H1 (cell line): ENCODE results near the gene EFCAB8. TPM values are rescaled to one million over a fixed set of nuclear protein-coding genes. Genes with fewer than 3 reads are reported as not detected.

Source experiments
- CEBPB ChIP-seq: IDR thresholded peaks from 2 replicates; pipeline ENCODE4 v1.6.1; 2012; ENCODE audit warnings: low read depth, low read length
- CHD7 ChIP-seq: fragments of 300-600 bp; sonication (generic); IDR thresholded peaks from 2 replicates; pipeline ENCODE4 v1.7.1; 2012; ENCODE audit warnings: low read length, moderate library complexity, mild to moderate bottlenecking, inconsistent platforms; ENCODE audit not compliant: insufficient replicate concordance
- KDM1A ChIP-seq: fragments of 200-600, 300-600 bp; sonication (generic); IDR thresholded peaks from 2 replicates; pipeline ENCODE4 v1.7.1; 2016; ENCODE audit warnings: mild to moderate bottlenecking, low read length, borderline replicate concordance
- MAX ChIP-seq: IDR thresholded peaks from 2 replicates; pipeline ENCODE4 v1.6.1; 2012; ENCODE audit warnings: inconsistent platforms
- USF2 ChIP-seq: IDR thresholded peaks from 2 replicates; pipeline ENCODE4 v1.6.1; 2011; ENCODE audit warnings: low read length, improper control_type of control experiment
- YY1 ChIP-seq: IDR thresholded peaks from 2 replicates; pipeline ENCODE4 v1.6.1; 2011; ENCODE audit warnings: low read depth, mild to moderate bottlenecking, low read length
- polyA plus RNA-seq, 7 experiments: library from polyadenylated mRNA; depleted of rRNA in 3 of 7; stranded (reverse) in 5 of 7; unstranded in 2 of 7; fragments of >200 nt in 5 of 7; fragments of 200-250 nt in 2 of 7; gene quantifications; 1 replicate in 5 of 7; 2 replicates in 1 of 7; 4 replicates in 1 of 7; pipeline versions ENCODE4 v1.2.1 to v1.2.3, GENCODE V29; 2011 to 2013; ENCODE audit warnings: missing spikeins in 2 of 7, mixed read lengths in 2 of 7
- total RNA-seq: library from RNA; stranded (reverse); fragmentation: NEBNext Ultra II Directional; extraction: Animal tissue kit (Norgen Biotek cat#: 25700); gene quantifications from 2 replicates; pipeline ENCODE4 v1.2.1, GENCODE V29; 2021

Gene EFCAB8
- total and polyA plus RNA-seq, 2 of the 8 experiments (the other 6 are each of a cell fraction or from before 2014, with no cell fraction given): 0.06 to 0.20 TPM

DNA sequence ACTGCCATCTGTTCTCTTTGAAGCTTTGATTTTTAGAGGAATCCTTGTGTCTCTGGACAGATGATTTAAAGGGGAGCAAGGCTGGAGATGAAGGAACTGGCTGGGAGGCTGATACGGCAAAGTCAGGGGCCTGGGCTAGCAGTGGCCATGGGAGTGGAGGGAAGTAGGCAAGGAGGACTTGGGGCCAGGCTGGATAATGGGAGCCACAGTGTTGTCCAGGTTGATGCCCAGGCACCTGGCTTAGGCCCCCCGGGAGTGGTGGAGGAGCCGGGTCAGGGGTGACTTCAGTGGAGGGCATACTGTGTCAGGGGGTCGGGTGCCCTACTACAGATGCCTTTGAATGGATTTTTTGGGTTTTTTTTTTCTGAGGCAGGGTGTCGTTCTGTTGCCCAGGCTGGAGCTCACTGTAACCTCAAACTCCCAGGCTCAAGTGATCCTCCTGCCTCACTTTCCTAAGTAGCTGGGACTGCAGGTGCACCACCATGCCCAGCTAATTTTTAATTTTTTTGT, 45.0 kb downstream of the EFCAB8 start (continued):
- no peak for TF ChIP-seq CHD7
- no peak for TF ChIP-seq YY1
- TF ChIP-seq KDM1A: no peak
- TF ChIP-seq CEBPB: no peak
- TF ChIP-seq MAX: no peak
- no peak for TF ChIP-seq USF2
